ENCODE results near the gene HMX1. TPM values are rescaled to one million over a fixed set of nuclear protein-coding genes. Genes with fewer than 3 reads are reported as not detected.

The HMX1 gene
- total RNA-seq, 1 donor from 2014 or later = not detected

DNA sequence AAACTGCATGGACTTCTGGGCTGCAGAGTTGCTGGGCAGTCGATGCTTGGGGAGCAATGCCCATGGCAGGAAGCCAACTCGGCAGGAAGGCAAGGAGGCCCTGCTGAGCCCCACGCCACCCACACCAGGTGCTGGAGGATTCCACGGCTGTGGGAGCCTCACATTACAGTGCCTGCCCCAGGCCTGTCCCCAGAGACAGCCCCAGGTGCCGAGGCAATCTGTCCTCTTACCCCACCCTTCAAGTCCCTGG, 53.9 kb downstream of the HMX1 start:
- H3K27me3 ChIP-seq (ENCODE audit: control insufficient read depth, insufficient read depth, low read length) = no peaks in the 10 kb centered on the region
- no peak overlapping the region for H3K4me3 ChIP-seq (ENCODE audit: low read depth, low read length)
- no peak for DNase-seq (ENCODE audit: low read depth)
- no peaks in the 10 kb centered on the region for H3K36me3 ChIP-seq (ENCODE audit: control insufficient read depth, insufficient read depth, low read length)
- TF ChIP-seq CTCF (IDR thresholded peaks at IDR 0.05; ENCODE audit: insufficient read depth, low read length, poor library complexity, severe bottlenecking) = no peak

DNA sequence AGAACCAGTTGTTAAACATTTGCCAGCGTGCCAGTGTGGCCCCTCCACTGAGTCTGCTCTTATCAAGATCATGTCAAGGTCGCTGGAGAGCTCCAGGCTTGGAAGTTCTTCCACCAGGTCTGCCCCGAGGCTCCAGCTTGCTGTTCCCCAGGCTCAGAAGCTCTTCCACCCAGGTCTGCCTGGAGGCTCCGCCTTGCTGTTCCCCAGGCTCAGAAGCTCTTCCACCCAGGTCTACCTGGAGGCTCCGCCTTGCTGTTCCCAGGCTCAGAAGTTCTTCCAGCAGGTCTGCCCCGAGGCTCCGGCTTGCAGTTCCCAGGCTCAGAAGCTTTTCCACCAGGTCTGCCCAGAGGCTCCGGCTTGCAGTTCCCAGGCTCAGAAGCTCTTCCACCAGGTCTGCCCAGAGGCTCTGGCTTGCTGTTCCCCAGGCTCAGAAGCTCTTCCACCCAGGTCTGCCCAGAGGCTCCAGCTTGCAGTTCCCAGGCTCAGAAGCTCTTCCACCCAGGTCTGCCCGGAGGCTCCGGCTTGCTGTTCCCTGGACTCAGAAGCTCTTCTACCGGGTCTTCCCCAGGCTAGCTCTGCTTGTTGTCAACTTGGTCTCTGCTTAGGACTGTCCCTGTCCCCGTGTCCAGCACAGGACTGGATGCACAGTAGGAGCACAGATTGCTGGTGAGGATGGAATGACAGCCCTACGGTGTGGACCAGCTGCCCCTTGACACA, 54.4 kb downstream of the HMX1 start:
- Histone ChIP-seq H3K36me3 (ENCODE audit: control insufficient read depth, insufficient read depth, low read length) (no peaks in the 10 kb centered on the region), H3K4me3 (ENCODE audit: low read depth, low read length) (no peak overlapping the region), H3K27me3 (ENCODE audit: control insufficient read depth, insufficient read depth, low read length) (no peaks in the 10 kb centered on the region)
- no peak for TF ChIP-seq CTCF (IDR thresholded peaks at IDR 0.05; ENCODE audit: insufficient read depth, low read length, poor library complexity, severe bottlenecking)
- DNase-seq (ENCODE audit: low read depth) = no peak
